ENCODE data around the gene CFAP61. TPM values are rescaled to one million over a fixed set of nuclear protein-coding genes. Genes with fewer than 3 reads are reported as not detected.

The CFAP61 gene
- total and polyA plus RNA-seq, 12 donors, result 0.53 to 3.6 (median 1.1) TPM; not detected in 3

DNA sequence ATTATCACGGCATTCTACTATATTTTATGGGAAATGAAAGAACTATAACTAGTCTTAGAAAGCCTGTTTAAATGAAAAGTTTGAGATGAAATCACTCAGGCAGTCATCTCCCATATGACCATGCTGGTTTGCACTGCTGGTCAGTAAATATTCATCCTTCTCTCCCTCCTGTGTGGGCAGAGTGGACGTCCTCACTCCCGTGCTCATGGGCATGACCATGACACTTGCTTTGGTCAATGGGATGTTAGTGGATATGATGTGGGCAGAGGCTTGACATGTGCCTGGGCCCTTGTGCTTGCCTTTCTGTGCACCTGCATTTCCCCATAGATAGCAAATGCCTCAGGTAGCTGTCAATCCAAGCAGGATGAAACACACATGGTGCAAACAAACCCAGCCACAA is 222.5 kb downstream of the CFAP61 start:
- intact Hi-C loops (cut with DNase I), result no loop called here
- DNase-seq, result no peak
- TF ChIP-seq, protein P1, sequence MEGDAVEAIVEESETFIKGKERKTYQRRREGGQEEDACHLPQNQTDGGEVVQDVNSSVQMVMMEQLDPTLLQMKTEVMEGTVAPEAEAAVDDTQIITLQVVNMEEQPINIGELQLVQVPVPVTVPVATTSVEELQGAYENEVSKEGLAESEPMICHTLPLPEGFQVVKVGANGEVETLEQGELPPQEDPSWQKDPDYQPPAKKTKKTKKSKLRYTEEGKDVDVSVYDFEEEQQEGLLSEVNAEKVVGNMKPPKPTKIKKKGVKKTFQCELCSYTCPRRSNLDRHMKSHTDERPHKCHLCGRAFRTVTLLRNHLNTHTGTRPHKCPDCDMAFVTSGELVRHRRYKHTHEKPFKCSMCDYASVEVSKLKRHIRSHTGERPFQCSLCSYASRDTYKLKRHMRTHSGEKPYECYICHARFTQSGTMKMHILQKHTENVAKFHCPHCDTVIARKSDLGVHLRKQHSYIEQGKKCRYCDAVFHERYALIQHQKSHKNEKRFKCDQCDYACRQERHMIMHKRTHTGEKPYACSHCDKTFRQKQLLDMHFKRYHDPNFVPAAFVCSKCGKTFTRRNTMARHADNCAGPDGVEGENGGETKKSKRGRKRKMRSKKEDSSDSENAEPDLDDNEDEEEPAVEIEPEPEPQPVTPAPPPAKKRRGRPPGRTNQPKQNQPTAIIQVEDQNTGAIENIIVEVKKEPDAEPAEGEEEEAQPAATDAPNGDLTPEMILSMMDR (IDR thresholded peaks at IDR 0.05), result no peak
- TF ChIP-seq POLR2A (IDR thresholded peaks at IDR 0.05), result no peak
- no peak overlapping the region for H3K27ac ChIP-seq
- no peaks in the 10 kb centered on the region for H3K36me3 ChIP-seq (replicated peaks in 1 of 2)
- whole genome bisulfite sequencing, 4 donors, result 75 to 92% (median 78%) methylated on average over 3 of the region's 3 CpGs
- H3K27me3 ChIP-seq, result no peaks in the 10 kb centered on the region
- no peak overlapping the region for H3K4me3 ChIP-seq
- H3K4me1 ChIP-seq (replicated peaks in 1 of 2), result peaks cover 0 to 4% of the 10 kb centered on the region in 2 donors
- H3K9me3 ChIP-seq (replicated peaks in 1 of 3), result no peaks in the 10 kb centered on the region

DNA sequence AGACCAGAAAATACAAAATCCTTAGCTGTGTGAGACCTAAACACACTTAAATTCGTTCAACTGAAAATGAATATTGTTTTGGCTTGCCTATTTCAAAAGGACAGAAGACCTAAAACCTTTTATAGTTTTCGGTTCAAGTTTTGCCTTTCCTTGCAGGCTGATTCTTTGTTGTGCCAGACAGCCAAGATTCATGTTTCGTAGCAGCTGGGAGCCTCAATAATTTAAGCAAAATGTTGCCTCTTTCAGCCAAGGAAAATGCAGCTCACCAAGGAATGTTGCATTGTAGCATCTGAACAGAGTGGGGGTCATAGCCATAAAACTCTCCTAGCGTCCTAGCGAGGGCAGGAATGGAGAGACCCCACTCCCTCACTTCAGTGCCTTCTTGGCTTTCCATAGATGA is 223.3 kb downstream of the CFAP61 start:
- Histone ChIP-seq H3K4me1 (replicated peaks in 1 of 2) (peaks cover 0 to 4% of the 10 kb centered on the region in 2 donors), H3K27me3 (no peaks in the 10 kb centered on the region), H3K4me3 (no peak overlapping the region), H3K27ac (no peak overlapping the region), H3K36me3 (replicated peaks in 1 of 2) (no peaks in the 10 kb centered on the region), H3K9me3 (replicated peaks in 1 of 3) (no peaks in the 10 kb centered on the region)
- 49 to 66% (median 57%) methylated on average over 5 of the region's 5 CpGs for WGBS, 4 donors
- intact Hi-C loops (cut with DNase I), result no loop called here
- TF ChIP-seq POLR2A (IDR thresholded peaks at IDR 0.05), result no peak
- TF ChIP-seq, protein P1 (IDR thresholded peaks at IDR 0.05), result no peak
- no peak for DNase-seq

DNA sequence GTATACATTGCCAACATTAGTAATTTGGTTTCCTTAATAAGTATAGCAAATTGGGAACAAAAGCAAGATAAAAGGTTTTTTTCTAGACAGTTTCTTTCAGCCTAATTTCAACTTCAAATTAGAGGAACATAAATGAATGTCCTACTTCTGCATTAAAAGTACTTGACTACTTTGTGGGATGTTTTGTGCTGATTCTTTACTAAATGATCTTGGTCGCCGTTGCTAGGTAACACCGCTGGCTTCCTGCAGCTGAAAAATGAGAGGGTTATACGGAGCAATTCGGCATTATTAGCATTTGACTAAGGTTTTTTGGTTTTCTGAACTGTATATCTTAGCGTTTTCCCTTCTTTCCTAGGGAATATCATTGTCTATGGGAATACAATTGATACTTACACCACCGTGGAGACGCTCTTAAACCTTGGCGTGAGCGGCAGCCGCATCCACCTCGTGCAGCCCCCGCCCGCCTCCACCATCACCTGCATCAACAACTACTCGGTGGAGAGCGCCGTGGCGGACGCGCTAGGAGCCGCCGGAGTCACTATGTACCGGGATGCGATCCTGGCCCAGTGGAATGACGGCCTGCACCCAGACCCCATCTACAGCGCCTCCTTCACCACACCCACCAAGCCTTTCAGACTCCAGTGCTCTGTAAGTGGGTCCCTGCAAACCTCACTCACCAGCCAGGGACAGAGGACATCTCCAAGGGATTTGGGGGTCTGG is 224.6 kb downstream of the CFAP61 start:
- H3K27ac ChIP-seq, result no peak overlapping the region
- no peak overlapping the region for H3K4me3 ChIP-seq
- no peaks in the 10 kb centered on the region for H3K36me3 ChIP-seq (replicated peaks in 1 of 2)
- peak in 2 of 7 donors; percentile 9 to 62 for DNase-seq
- H3K27me3 ChIP-seq, result no peaks in the 10 kb centered on the region
- TF ChIP-seq POLR2A (IDR thresholded peaks at IDR 0.05), result no peak
- TF ChIP-seq, protein P1 (IDR thresholded peaks at IDR 0.05), result no peak
- peaks cover 0 to 4% of the 10 kb centered on the region in 2 donors for H3K4me1 ChIP-seq (replicated peaks in 1 of 2)
- WGBS, 4 donors, result 26 to 52% (median 44%) methylated on average over 26 of the region's 26 CpGs
- intact Hi-C loops (cut with DNase I), result no loop called here
- H3K9me3 ChIP-seq (replicated peaks in 1 of 3), result no peaks in the 10 kb centered on the region

DNA sequence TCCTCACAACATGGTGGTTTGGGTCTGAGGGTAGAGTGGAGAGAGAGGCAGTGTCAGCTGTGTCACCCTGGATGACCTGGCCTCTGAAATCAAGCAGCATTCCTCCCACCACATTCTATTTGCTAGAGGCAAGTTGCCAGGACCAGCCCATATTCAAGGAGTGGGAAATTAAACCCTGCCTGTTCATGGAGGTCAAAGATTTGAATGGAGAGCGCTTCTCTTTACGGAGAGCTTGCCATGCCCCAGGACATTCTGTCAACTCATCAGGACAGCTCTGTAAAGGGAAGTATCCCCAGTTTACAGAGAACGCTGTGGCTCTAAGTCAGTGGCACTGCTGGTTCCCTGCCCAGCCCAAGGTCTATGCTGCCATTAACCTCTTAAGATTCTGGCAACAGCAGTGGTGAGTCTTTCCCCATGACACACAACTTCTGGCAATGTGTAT is 225.6 kb downstream of the CFAP61 start:
- no peak for TF ChIP-seq POLR2A (IDR thresholded peaks at IDR 0.05)
- TF ChIP-seq, protein P1 (IDR thresholded peaks at IDR 0.05), result no peak
- H3K27me3 ChIP-seq, result no peaks in the 10 kb centered on the region
- WGBS, 4 donors, result 67 to 74% (median 67%) methylated on average over 2 to 3 of the region's 3 CpGs; no CpG with 5 or more reads in 1 of the 4 donors
- intact Hi-C loops (cut with DNase I), result no loop called here
- H3K9me3 ChIP-seq (replicated peaks in 1 of 3), result no peaks in the 10 kb centered on the region
- no peaks in the 10 kb centered on the region for H3K36me3 ChIP-seq (replicated peaks in 1 of 2)
- H3K4me1 ChIP-seq (replicated peaks in 1 of 2), result peaks cover 0 to 4% of the 10 kb centered on the region in 2 donors
- no peak overlapping the region for H3K27ac ChIP-seq
- H3K4me3 ChIP-seq, result no peak overlapping the region
- no peak for DNase-seq

Measured in adrenal gland (tissue), 12 donors.